Activated naive CD8-positive, alpha-beta T cell treated with anti-CD3 and anti-CD28 coated beads, Interleukin-2, amount 10 ng/mL, durations not matched to agents 7 days and 5 days (primary cell): ENCODE measurements around the gene CAMSAP1. TPM values are rescaled to one million over a fixed set of nuclear protein-coding genes. Genes with fewer than 3 reads are reported as not detected.

Experiments used
- ATAC-seq: fragments of 150-1000 bp; cut with Tn5 transposase; one replicate; pipeline ENCODE4 v1.10.0; 2021; ENCODE audit warnings: low read depth, moderate library complexity
- POLR2A ChIA-PET: fragments of 350-600 bp; sonication (Branson Sonifier 250); formaldehyde crosslinking; loops from one replicate; lab custom pipeline; 2021; ENCODE audit warnings: antibody characterized with exemption; lab: Charles Lee
- DNase-seq: peaks from one replicate; pipeline ENCODE4 v3.0.0; 2021
- H3K27ac Mint-ChIP-seq: one replicate; pipeline ENCODE4 v1.8.0; 2022; ENCODE audit warnings: mild to moderate bottlenecking, mixed read lengths
- H3K27me3 Mint-ChIP-seq: one replicate; pipeline ENCODE4 v1.8.0; 2022; ENCODE audit warnings: mild to moderate bottlenecking, moderate library complexity, mixed read lengths
- H3K36me3 Mint-ChIP-seq: one replicate; pipeline ENCODE4 v1.8.0; 2021; ENCODE audit warnings: mild to moderate bottlenecking, mixed read lengths
- H3K4me1 Mint-ChIP-seq: one replicate; pipeline ENCODE4 v1.8.0; 2021; ENCODE audit warnings: mixed read lengths
- H3K4me3 Mint-ChIP-seq: one replicate; pipeline ENCODE4 v1.8.0; 2022; ENCODE audit warnings: mild to moderate bottlenecking, moderate library complexity, mixed read lengths
- H3K9me3 Mint-ChIP-seq: one replicate; pipeline ENCODE4 v1.8.0; 2021; ENCODE audit warnings: mixed read lengths
- total RNA-seq, 2 experiments: library from RNA; stranded (reverse); gene quantifications; one replicate each; pipeline ENCODE4 v1.2.3, GENCODE V29; 2021

The CAMSAP1 gene
- total RNA-seq, 2 experiments from 2014 or later = 32.5 to 35.4 TPM

GRCh38 chr9:135883410-135884089 lies 23.8 kb downstream of the CAMSAP1 start:
- POLR2A ChIA-PET = no interaction called here
- DNase-seq (no peak), ATAC-seq (no peak)
- no peak overlapping the region for H3K27ac Mint-ChIP-seq
- peaks cover 38% of the 10 kb centered on the region for H3K4me1 Mint-ChIP-seq
- peaks cover 7% of the 10 kb centered on the region for H3K36me3 Mint-ChIP-seq
- H3K4me3 Mint-ChIP-seq = no peak overlapping the region
- H3K27me3 Mint-ChIP-seq = no peaks in the 10 kb centered on the region
- H3K9me3 Mint-ChIP-seq = no peaks in the 10 kb centered on the region

- no peak overlapping the region for H3K27ac Mint-ChIP-seq
- DNase-seq = no peak
- H3K4me1 Mint-ChIP-seq = peaks cover 28% of the 10 kb centered on the region
- ATAC-seq = no peak
- POLR2A ChIA-PET = no interaction called here
- peaks cover 6% of the 10 kb centered on the region for H3K36me3 Mint-ChIP-seq
- no peaks in the 10 kb centered on the region for H3K27me3 Mint-ChIP-seq
- no peak overlapping the region for H3K4me3 Mint-ChIP-seq
- H3K9me3 Mint-ChIP-seq = no peaks in the 10 kb centered on the region
Measured at GRCh38 chr9:135882011-135882410, 25.3 kb downstream of the CAMSAP1 start.

- POLR2A ChIA-PET = no interaction called here
- Mint-ChIP-seq H3K9me3 (no peaks in the 10 kb centered on the region), H3K36me3 (peaks cover 3% of the 10 kb centered on the region), H3K27me3 (no peaks in the 10 kb centered on the region), H3K4me3 (no peak overlapping the region), H3K27ac (no peak overlapping the region), H3K4me1 (peaks cover 14% of the 10 kb centered on the region)
- no peak for DNase-seq
- ATAC-seq = no peak
Measured at GRCh38 chr9:135880438-135880837, 26.9 kb downstream of the CAMSAP1 start.

DNA sequence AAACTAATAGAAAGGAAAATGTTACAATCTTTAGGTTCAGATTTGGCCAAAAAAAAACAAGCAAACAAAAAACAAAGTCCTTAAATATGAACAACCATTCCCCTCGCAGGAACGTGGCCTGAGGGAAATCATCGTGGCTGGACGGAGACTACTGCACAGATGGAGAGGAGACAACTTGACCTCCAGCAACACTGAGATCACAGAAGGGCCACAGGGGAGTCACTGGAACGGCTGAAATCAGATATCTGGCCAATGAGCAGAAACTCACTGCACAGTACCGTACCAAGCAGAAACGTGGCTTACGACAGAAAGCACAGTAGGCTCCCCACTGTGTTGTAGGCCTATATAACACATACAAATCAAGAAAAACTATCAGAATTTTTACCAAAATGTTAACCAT lies 27.7 kb downstream of the CAMSAP1 start:
- Mint-ChIP-seq H3K36me3 (peaks cover 3% of the 10 kb centered on the region), H3K27ac (no peak overlapping the region), H3K9me3 (no peaks in the 10 kb centered on the region), H3K4me3 (no peak overlapping the region), H3K27me3 (no peaks in the 10 kb centered on the region), H3K4me1 (peaks cover 10% of the 10 kb centered on the region)
- DNase-seq (no peak), ATAC-seq (no peak)
- POLR2A ChIA-PET = no interaction called here

- H3K4me1 Mint-ChIP-seq = peaks cover 8% of the 10 kb centered on the region
Measured at GRCh38 chr9:135879237-135879601, 28.1 kb downstream of the CAMSAP1 start.

DNA sequence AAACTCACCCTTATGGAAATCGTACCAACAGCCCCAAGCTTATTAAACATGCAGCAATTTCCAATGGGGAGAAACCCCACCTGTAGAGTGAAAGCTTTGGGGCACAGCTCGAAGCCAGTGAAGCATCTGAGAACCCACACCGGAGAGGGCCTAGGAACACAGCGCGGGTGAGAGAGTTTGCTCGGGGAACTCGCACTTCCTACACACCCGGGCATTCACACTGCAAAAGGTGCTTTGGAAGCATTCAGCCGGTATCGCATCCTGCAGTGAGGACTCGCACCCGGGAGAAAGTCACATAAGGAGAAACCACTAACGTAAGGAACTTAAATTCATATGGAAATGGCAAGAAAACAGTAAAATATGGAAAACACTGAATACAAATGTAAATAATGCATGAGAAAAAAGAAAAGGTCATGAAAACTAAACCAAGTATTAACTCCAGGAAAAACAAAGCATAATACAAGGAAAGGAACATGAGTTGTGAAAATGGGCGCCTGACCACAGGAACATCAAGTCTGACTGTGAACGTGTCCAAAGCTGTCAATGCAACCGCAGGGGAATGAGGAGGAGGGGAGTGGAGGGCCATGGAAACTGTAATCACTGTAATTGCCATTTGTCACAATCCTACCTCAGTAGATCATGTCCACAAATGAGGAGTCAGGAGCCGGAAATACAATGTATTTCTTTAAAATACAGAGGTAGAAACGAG lies 28.7 kb downstream of the CAMSAP1 start:
- no peaks in the 10 kb centered on the region for H3K9me3 Mint-ChIP-seq
- peaks cover 4% of the 10 kb centered on the region for H3K4me1 Mint-ChIP-seq
- POLR2A ChIA-PET = no interaction called here
- no peak for DNase-seq
- H3K4me3 Mint-ChIP-seq = no peak overlapping the region
- H3K27me3 Mint-ChIP-seq = no peaks in the 10 kb centered on the region
- H3K36me3 Mint-ChIP-seq = peaks cover 3% of the 10 kb centered on the region
- no peak for ATAC-seq
- no peak overlapping the region for H3K27ac Mint-ChIP-seq

More at GRCh38 chr9:135879237-135879601, 28.1 kb downstream of the CAMSAP1 start:
- Mint-ChIP-seq H3K9me3 (no peaks in the 10 kb centered on the region), H3K27me3 (no peaks in the 10 kb centered on the region), H3K27ac (no peak overlapping the region), H3K4me3 (no peak overlapping the region), H3K36me3 (peaks cover 3% of the 10 kb centered on the region)
- ATAC-seq (no peak), DNase-seq (no peak)
- POLR2A ChIA-PET = no interaction called here

- ATAC-seq (no peak), DNase-seq (no peak)
- POLR2A ChIA-PET = no interaction called here
- Mint-ChIP-seq H3K36me3 (peaks cover 3% of the 10 kb centered on the region), H3K4me1 (peaks cover 6% of the 10 kb centered on the region), H3K9me3 (no peaks in the 10 kb centered on the region), H3K27ac (no peak overlapping the region), H3K4me3 (no peak overlapping the region), H3K27me3 (no peaks in the 10 kb centered on the region)
Measured at GRCh38 chr9:135877791-135878527, 29.4 kb downstream of the CAMSAP1 start.

- H3K4me1 Mint-ChIP-seq = peaks cover 11% of the 10 kb centered on the region
- no peaks in the 10 kb centered on the region for H3K9me3 Mint-ChIP-seq
- no peak overlapping the region for H3K27ac Mint-ChIP-seq
- H3K36me3 Mint-ChIP-seq = peaks cover 3% of the 10 kb centered on the region
- H3K27me3 Mint-ChIP-seq = no peaks in the 10 kb centered on the region
- DNase-seq = no peak
- POLR2A ChIA-PET = interaction anchor here (0.7 kb wide), 1 partner anchor 66 kb away, joined by 3 read pairs; no protein-coding TSS in a partner anchor
- H3K4me3 Mint-ChIP-seq = no peak overlapping the region
- no peak for ATAC-seq
Measured at GRCh38 chr9:135876936-135877335, 30.4 kb downstream of the CAMSAP1 start.

DNA sequence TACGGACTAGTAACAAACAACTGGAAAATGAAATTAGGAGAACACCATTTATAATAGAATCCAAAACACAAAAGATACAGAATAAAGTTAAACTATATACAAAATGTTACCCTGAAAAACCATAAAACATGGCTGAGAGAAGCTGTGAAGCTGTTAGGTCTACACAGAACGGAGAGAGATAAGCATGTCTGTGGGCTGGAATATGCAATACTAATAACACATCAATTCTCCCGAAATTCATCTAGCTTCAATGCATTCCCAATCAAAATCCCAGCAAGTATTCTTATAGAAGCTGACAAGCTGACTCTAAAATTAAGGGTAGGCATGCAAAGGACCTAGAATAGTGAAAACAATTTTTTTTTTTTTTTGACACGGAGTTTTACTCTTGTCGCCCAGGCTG lies 32.5 kb downstream of the CAMSAP1 start:
- H3K9me3 Mint-ChIP-seq = no peaks in the 10 kb centered on the region
- H3K27ac Mint-ChIP-seq = no peak overlapping the region
- H3K36me3 Mint-ChIP-seq = peaks cover 2% of the 10 kb centered on the region
- ATAC-seq (no peak), DNase-seq (no peak)
- H3K4me1 Mint-ChIP-seq = peaks cover 11% of the 10 kb centered on the region
- H3K27me3 Mint-ChIP-seq = no peaks in the 10 kb centered on the region
- POLR2A ChIA-PET = no interaction called here
- no peak overlapping the region for H3K4me3 Mint-ChIP-seq

DNA sequence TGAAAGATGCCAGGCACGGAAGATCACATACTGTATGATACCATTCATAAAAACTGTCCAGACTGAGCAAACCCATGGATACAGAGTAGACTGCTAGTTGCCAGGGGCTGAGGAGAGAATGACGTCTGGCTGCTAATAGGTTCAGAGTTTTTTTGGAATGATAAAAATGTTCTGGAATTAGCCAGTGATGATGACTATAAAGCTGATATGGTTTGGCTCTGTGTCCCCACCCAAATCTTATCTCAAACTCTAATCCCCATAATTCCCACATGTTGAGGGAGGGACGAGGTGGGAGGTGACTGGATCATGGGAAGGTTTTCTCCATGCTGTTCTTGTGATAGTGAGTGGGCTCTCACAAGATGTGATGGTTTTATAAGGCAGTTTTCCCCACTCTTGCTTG lies 37.4 kb downstream of the CAMSAP1 start:
- DNase-seq (no peak), ATAC-seq (no peak)
- Mint-ChIP-seq H3K27me3 (no peaks in the 10 kb centered on the region), H3K36me3 (peaks cover 8% of the 10 kb centered on the region), H3K27ac (no peak overlapping the region), H3K4me3 (no peak overlapping the region), H3K4me1 (peaks cover 12% of the 10 kb centered on the region), H3K9me3 (no peaks in the 10 kb centered on the region)
- POLR2A ChIA-PET = no interaction called here

- H3K36me3 Mint-ChIP-seq = peaks cover 11% of the 10 kb centered on the region
- H3K4me1 Mint-ChIP-seq = peaks cover 9% of the 10 kb centered on the region
- POLR2A ChIA-PET = no interaction called here
- DNase-seq (no peak), ATAC-seq (no peak)
- H3K27ac Mint-ChIP-seq = no peak overlapping the region
- no peaks in the 10 kb centered on the region for H3K27me3 Mint-ChIP-seq
- no peaks in the 10 kb centered on the region for H3K9me3 Mint-ChIP-seq
- no peak overlapping the region for H3K4me3 Mint-ChIP-seq
Measured at GRCh38 chr9:135865531-135865930, 41.8 kb downstream of the CAMSAP1 start.

DNA sequence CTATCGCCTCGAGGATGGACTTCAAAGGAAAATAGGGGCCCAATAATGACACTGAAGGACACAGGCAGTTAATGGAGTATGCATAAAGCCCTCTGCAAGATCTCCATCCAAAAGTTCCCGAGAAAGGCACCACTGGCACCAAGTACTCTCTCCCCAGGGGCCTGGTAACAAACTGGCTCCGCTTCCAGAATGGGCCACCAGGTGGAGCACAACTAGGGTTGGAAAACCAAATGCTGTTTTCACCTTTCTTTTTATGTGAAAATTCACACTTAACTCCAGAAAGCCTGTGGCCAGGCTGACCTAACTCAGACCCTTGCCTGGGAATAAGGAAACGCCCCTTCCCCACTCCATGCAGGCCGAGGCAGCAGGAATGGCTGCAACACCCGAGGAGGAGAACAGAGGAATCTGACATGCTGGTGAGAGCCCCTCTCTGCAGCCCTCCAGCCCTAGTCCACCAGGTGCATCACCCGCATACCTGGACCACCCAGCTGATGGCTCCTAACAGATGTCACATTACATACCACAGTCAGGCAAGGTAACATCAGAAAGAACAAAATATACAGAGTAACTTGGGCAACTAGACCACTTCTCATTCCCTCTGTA lies 42.8 kb downstream of the CAMSAP1 start:
- POLR2A ChIA-PET = no interaction called here

GRCh38 chr9:135862809-135863208 lies 44.5 kb downstream of the CAMSAP1 start:
- H3K4me3 Mint-ChIP-seq = no peak overlapping the region
- ATAC-seq = no peak
- POLR2A ChIA-PET = no interaction called here

More for the DNA sequence above, 42.8 kb downstream of the CAMSAP1 start:
- Mint-ChIP-seq H3K9me3 (no peaks in the 10 kb centered on the region), H3K27me3 (no peaks in the 10 kb centered on the region), H3K36me3 (peaks cover 8% of the 10 kb centered on the region), H3K4me1 (peaks cover 9% of the 10 kb centered on the region), H3K27ac (no peak overlapping the region), H3K4me3 (no peak overlapping the region)
- peak; percentile 45 for ATAC-seq
- DNase-seq = peak; percentile 77

More at GRCh38 chr9:135862809-135863208, 44.5 kb downstream of the CAMSAP1 start:
- Mint-ChIP-seq H3K27me3 (no peaks in the 10 kb centered on the region), H3K36me3 (peaks cover 7% of the 10 kb centered on the region), H3K9me3 (no peaks in the 10 kb centered on the region), H3K4me1 (peaks cover 8% of the 10 kb centered on the region), H3K27ac (no peak overlapping the region)
- no peak for DNase-seq
